RWPE1 (cell line): ENCODE data around the gene APOBEC3A.

Source experiments
- CTCF ChIA-PET: fragments of 350-600 bp; sonication (Branson Sonifier 250); formaldehyde crosslinking; extraction: SDS; loops from one replicate; lab custom pipeline; 2021; lab: Yijun Ruan, JAX
- POLR2A ChIA-PET: fragments of 400-600 bp; formaldehyde crosslinking; extraction: SDS; loops from one replicate; lab custom pipeline; 2020; ENCODE audit warnings: antibody characterized with exemption; ENCODE audit not compliant: low non-redundant PET; lab: Yijun Ruan, JAX
- DNase-seq: peaks from one replicate; pipeline ENCODE4 v3.0.0; 2012; ENCODE audit warnings: low spot score
- H3K27ac ChIP-seq: fragments of 450-650 bp; 2 replicates; pipeline ENCODE4 v1.5.1; 2017
- TF ChIP-seq, protein P1 (sequence below): fragments of 450-650 bp; conservative IDR thresholded peaks from 2 replicates; pipeline ENCODE4 v1.5.1; 2017; ENCODE audit warnings: low read depth, mild to moderate bottlenecking

The APOBEC3A gene

DNA sequence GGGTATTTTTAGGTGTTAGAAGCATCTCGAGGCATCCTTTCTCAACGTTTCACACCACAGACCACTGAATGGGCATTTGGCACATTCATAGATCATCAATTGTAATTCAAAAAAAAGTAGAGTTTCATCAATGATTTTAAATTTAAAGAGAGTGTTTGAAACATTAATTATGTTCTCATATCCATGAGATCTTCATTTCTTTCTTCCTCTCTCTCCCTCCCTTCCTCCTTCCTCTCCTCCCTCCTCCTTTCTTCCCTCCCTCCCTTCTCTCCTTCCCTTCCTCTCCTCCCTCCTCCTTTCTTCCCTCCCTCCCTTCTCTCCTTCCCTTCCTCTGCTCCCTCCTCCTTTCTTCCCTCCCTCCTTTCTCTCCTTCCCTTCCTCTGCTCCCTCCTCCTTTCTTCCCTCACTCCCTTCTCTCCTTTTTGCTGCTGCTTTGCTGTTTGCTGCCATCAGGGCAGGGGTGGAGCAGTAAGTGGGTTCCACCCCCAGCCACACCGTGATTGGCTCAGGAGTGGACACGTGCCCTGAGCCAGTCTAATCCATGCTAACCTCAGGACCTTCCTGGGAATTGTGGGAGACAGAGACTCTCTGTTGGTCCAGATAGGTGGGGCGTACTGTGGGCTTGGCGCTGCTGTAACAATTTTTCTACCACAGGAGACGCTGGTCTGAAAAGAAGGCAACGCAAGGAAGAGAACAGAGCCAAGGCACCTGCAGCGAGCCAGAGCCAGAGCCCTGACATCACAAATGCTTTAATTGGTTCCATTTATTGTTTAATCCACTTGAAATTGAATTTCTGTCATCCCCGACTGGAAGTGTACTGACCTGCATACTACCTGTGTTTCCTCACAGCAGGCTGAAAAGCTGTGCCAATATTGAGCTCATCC is 33.7 kb upstream of the APOBEC3A start:
- peak; percentile 55 for DNase-seq
- TF ChIP-seq, protein P1, sequence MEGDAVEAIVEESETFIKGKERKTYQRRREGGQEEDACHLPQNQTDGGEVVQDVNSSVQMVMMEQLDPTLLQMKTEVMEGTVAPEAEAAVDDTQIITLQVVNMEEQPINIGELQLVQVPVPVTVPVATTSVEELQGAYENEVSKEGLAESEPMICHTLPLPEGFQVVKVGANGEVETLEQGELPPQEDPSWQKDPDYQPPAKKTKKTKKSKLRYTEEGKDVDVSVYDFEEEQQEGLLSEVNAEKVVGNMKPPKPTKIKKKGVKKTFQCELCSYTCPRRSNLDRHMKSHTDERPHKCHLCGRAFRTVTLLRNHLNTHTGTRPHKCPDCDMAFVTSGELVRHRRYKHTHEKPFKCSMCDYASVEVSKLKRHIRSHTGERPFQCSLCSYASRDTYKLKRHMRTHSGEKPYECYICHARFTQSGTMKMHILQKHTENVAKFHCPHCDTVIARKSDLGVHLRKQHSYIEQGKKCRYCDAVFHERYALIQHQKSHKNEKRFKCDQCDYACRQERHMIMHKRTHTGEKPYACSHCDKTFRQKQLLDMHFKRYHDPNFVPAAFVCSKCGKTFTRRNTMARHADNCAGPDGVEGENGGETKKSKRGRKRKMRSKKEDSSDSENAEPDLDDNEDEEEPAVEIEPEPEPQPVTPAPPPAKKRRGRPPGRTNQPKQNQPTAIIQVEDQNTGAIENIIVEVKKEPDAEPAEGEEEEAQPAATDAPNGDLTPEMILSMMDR = peak; percentile 36
- H3K27ac ChIP-seq = peak overlapping the region; percentile 73
- POLR2A ChIA-PET = no interaction called here
- CTCF ChIA-PET = interaction anchor here (0.5 to 1.0 kb wide), 2 partner anchors 11 to 58 kb away, joined by 3 to 4 read pairs; no protein-coding TSS in a partner anchor

DNA sequence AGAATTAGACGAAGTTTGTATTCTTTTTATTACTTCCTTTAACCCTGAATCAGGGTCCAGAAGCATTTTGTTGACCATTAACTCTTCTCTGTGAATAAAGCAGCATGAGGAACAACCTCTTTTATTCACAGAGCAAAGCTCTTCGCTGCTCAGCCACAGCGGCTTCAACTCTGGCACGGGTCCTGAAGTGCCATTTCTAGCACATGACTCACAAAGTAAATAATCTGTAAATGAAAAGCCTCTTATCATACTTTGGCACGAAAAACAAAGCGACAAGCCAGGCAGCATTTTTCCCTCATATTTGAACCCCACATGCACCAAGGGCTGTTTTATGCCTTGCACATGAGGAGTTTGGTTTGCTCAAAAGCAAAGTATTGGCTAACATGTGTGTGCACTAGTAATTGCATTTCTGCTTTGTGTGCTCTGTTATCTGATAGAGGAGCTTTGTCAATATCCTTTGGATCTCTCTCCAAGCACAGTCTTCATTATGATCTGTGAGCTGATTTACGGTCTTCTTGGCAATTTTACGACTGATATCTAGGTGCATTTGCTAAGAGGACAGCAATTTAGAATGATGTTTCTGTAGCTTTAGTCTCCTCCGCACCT is 33.0 kb upstream of the APOBEC3A start:
- TF ChIP-seq, protein P1 = no peak
- H3K27ac ChIP-seq = peak overlapping the region; percentile 73
- DNase-seq = peak; percentile 41
- CTCF ChIA-PET = interaction anchor here (0.5 to 1.0 kb wide), 2 partner anchors 10 to 57 kb away, joined by 3 to 4 read pairs; no protein-coding TSS in a partner anchor
- POLR2A ChIA-PET = no interaction called here

DNA sequence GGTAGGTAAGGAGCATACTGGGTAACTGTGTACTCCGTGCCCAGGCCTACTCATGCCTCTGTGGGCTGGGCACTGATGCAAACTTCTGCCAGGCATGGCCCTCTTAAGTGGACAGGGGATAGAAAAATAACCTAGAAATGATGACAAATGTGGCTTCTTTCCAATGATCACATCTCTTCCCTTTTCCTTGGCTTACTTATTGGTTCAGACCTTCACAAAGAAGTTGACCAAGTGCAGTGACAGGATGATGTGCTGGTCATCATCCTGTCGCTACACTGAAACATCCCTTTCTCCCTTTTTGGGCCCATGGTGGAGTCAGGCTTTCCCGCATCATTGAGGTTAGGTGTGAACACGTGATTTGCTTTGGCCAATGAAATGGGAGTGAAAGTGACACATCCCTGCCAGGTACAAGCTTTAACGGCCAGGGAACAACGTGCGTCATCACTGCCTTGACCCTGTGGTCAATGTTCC is 31.8 kb upstream of the APOBEC3A start:
- POLR2A ChIA-PET = no interaction called here
- H3K27ac ChIP-seq = no peak overlapping the region
- DNase-seq = no peak
- TF ChIP-seq, protein P1 = no peak
- CTCF ChIA-PET = no interaction called here

DNA sequence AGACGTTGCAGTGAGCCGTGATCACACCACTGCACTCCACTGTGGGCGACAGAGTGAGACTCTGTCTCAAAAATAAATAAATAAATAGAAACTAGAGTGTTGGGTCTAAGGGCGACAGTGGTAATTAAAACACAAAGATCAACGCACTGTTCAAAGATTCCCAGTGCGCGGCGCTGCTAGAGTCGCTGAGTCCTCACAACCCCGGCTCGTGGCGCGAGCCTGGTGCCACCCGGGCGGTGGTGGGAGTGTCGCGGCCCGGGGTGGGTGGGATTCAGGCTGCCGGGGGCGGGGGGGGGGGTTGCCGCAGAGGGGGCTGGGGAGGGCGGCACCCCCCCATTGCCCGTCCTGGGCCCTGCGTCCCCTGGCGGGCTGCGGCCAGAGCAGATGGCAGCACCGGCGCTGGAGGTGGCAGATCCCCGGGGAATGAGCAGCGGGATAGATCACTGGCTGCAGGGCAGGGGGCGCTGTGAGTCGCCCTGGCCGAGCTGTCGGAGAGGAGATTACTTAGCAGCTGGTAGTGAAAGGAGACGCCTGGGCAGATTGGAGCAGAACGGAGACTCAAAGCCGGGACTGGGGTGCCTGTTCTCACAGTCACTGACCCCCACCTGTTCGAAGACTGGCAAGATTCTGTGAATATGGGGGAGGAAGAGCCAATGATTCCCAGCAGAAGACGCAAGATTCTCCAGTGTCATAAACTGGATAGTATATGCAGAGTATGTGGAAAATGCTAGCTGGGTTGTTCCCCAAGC is 30.2 kb upstream of the APOBEC3A start:
- ChIA-PET CTCF (no interaction called here), POLR2A (no interaction called here)
- no peak for DNase-seq
- TF ChIP-seq, protein P1 = no peak
- H3K27ac ChIP-seq = no peak overlapping the region

DNA sequence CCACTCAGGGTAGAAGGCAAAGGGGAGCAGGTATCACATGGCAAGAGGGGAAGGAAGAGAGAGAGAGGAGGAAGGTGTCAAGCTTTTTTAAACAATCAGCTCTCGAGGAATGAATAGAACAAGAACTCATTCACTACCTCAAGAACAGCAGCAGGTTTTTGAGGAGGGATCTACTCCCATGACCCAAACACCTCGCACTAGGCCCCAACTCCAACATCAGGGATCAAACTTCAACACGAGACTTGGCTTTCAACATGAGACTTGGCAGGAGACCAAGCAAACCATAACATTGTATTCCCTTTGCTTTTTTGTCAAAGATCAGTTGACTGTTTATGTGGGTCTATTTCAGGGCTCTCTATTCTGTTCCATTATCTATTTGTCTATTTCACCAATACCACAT is 26.9 kb upstream of the APOBEC3A start:
- DNase-seq = no peak
- TF ChIP-seq, protein P1 = no peak
- no peak overlapping the region for H3K27ac ChIP-seq
- ChIA-PET CTCF (interaction anchor here (0.6 kb wide), 1 partner anchor 10 kb away, joined by 3 read pairs; no protein-coding TSS in a partner anchor), POLR2A (no interaction called here)

DNA sequence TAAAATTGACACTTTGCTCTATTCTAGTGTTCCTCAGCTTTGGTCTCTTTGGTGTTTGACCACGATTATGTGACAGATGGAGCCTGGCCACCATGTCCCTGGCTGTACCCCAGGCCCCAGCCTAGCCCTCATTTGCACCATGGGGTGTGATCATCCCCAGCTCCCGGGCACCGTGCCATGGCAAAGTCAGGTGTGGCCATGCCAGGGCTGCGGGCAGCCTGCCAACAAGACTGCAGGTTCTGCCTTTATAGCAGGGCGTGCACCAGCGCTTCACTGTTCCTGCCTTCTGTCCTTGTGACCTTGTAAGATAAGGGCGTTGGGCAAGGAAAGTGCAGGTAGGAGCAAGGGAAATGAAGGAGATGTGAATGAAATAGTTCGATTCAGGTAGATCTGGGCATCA is 22.4 kb upstream of the APOBEC3A start:
- TF ChIP-seq, protein P1 = no peak
- no peak overlapping the region for H3K27ac ChIP-seq
- CTCF ChIA-PET = interaction anchor here (0.9 kb wide), 1 partner anchor 11 kb away, joined by 4 read pairs; no protein-coding TSS in a partner anchor
- DNase-seq = peak; percentile 40
- POLR2A ChIA-PET = no interaction called here
